ENCODE data around the gene CEP112. TPM values are rescaled to one million over a fixed set of nuclear protein-coding genes. Genes with fewer than 3 reads are reported as not detected.

Gene CEP112
- total and polyA plus RNA-seq, 2 of the 8 experiments (the other 6 are each of a cell fraction or from before 2014, with no cell fraction given), result 0.62 to 3.1 TPM

- Histone ChIP-seq H2BK20ac (ENCODE audit: low read length) (no peak overlapping the region), H3K4me1 (replicated peaks in 1 of 4; ENCODE audit: control insufficient read depth in 3 of 4, insufficient read depth in 4 of 4, low read length in 3 of 4) (no peaks in the 10 kb centered on the region), H3K27ac (ENCODE audit: low read depth, low read length) (no peak overlapping the region), H4K91ac (replicated peaks; ENCODE audit: insufficient read length, low read length) (no peak overlapping the region), H3K36me3 (ENCODE audit: control insufficient read depth in 2 of 4, insufficient read depth in 4 of 4, low read length in 3 of 4) (no peaks in the 10 kb centered on the region), H3K79me2 (ENCODE audit: control insufficient read depth in 1 of 2, insufficient read depth in 2 of 2, low read length in 2 of 2) (no peaks in the 10 kb centered on the region), H3K9ac (replicated peaks in 1 of 4; ENCODE audit: extremely low read depth in 1 of 4, low read depth in 3 of 4, low read length in 3 of 4) (no peak overlapping the region), H3K4me2 (ENCODE audit: insufficient read depth in 1 of 2, low read depth in 2 of 2, low read length in 2 of 2) (no peak overlapping the region), H3K27me3 (replicated peaks in 1 of 4; ENCODE audit: control insufficient read depth in 3 of 4, extremely low read depth in 1 of 4, insufficient read depth in 3 of 4, low read length in 3 of 4) (peaks cover 0 to 1% (median 0%) of the 10 kb centered on the region in 4 experiments; a peak in 1 of 7 replicates), H3K23ac (ENCODE audit: insufficient read length) (no peak overlapping the region), H3K14ac (ENCODE audit: insufficient read length) (no peak overlapping the region), H4K8ac (ENCODE audit: extremely low read depth, insufficient read depth, low read length) (no peak overlapping the region), H3K4ac (replicated peaks; ENCODE audit: insufficient read length, low read depth, low read length) (no peak overlapping the region), H3K23me2 (ENCODE audit: low read depth, low read length) (no peaks in the 10 kb centered on the region), H3K18ac (ENCODE audit: extremely low read depth, low read length) (no peak overlapping the region), H4K5ac (ENCODE audit: insufficient read length, low read depth, low read length) (no peak overlapping the region), H2AK5ac (ENCODE audit: low read depth, low read length) (no peak overlapping the region), H3K4me3 (ENCODE audit: extremely low read depth in 1 of 4, insufficient read depth in 2 of 4, low read depth in 3 of 4, low read length in 4 of 4) (no peak overlapping the region), H2BK120ac (replicated peaks; ENCODE audit: low read depth, low read length) (no peak overlapping the region), H4K20me1 (replicated peaks in 1 of 2; ENCODE audit: control insufficient read depth in 1 of 2, insufficient read depth in 2 of 2, low read length in 2 of 2) (no peaks in the 10 kb centered on the region), H2BK15ac (ENCODE audit: low read length) (no peak overlapping the region), H2BK5ac (ENCODE audit: low read depth, low read length) (no peak overlapping the region), H2AFZ (ENCODE audit: low read length) (no peak overlapping the region), H2BK12ac (ENCODE audit: low read depth, low read length) (no peak overlapping the region), H3K79me1 (ENCODE audit: low read depth, low read length) (no peaks in the 10 kb centered on the region), H3K56ac (replicated peaks; ENCODE audit: insufficient read length, low read depth, low read length) (no peak overlapping the region), H3K9me3 (ENCODE audit: insufficient read depth in 2 of 2, low read depth in 1 of 2, low read length in 1 of 2) (no peaks in the 10 kb centered on the region)
- TF ChIP-seq KDM5A (IDR thresholded peaks at IDR 0.05; ENCODE audit: low read length) (no peak), MAFK (IDR thresholded peaks at IDR 0.05; ENCODE audit: low read depth, low read length) (no peak), BACH1 (IDR thresholded peaks at IDR 0.05; ENCODE audit: low read length) (no peak), TEAD4 (IDR thresholded peaks at IDR 0.05; ENCODE audit: low read depth, low read length) (no peak), CBX5 (IDR thresholded peaks at IDR 0.05; ENCODE audit: low read depth, low read length) (no peak), SIN3A (conservative IDR thresholded peaks at IDR 0.05 in 1 of 2, IDR thresholded peaks at IDR 0.05 in 1 of 2; ENCODE audit: low read depth in 1 of 2, low read length in 2 of 2) (no peak), TCF12 (IDR thresholded peaks at IDR 0.05; ENCODE audit: low read depth, low read length) (no peak), KDM4A (IDR thresholded peaks at IDR 0.05; ENCODE audit: low read depth, low read length, severe bottlenecking) (no peak), TAF7 (optimal IDR thresholded peaks at IDR 0.05; ENCODE audit: borderline replicate concordance, low read depth, low read length) (no peak)
- TF ChIP-seq, protein P1, sequence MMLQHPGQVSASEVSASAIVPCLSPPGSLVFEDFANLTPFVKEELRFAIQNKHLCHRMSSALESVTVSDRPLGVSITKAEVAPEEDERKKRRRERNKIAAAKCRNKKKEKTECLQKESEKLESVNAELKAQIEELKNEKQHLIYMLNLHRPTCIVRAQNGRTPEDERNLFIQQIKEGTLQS (IDR thresholded peaks at IDR 0.05; ENCODE audit: insufficient read depth, low read depth, low read length), result no peak
- DNase-seq (ENCODE audit: low read depth in 1 of 2, low spot score in 2 of 2), result no peak
- ChIA-PET POLR2A (ENCODE audit: partially characterized antibody) (no interaction called here), CTCF (ENCODE audit: partially characterized antibody) (interaction anchor here (1.3 kb wide), 1 partner anchor 15 kb away, joined by 4 read pairs; no protein-coding TSS in a partner anchor)
- 86% methylated on average over 1 of the region's 1 CpG; no CpG with 5 or more reads in 1 of the 2 experiments for WGBS, 2 experiments (ENCODE audit: extremely low coverage in 1 of 2, insufficient coverage in 1 of 2, insufficient read length in 1 of 2, insufficient replicate concordance in 2 of 2, low coverage in 1 of 2, low lambda C conversion rate in 2 of 2, missing lambda C conversion rate in 1 of 2)
- FAIRE-seq, result no peak
These were observed 281.1 kb downstream of the CEP112 start for GRCh38 chr17:65910836-65911235.

All from H1 (cell line).